OCI-LY3 (cell line): ENCODE results near the gene DLK1.

ENCODE experiments used
- H2AFZ ChIP-seq: fragments of 200-600, 300-600 bp; shearing (Covaris generic); 2 replicates; pipeline ENCODE4 v1.6.0; 2014; ENCODE audit warnings: antibody characterized with exemption, low read depth, low read length
- H3K27ac ChIP-seq: fragments of 200-600, 300-600 bp; sonication (generic); 2 replicates; pipeline ENCODE4 v1.5.1; 2014; ENCODE audit warnings: mild to moderate bottlenecking, low read length, moderate library complexity, mixed read lengths
- H3K27me3 ChIP-seq: fragments of 200-600, 300-600 bp; sonication (generic); 2 replicates; pipeline ENCODE4 v1.6.1; 2014; ENCODE audit warnings: low read depth, low read length, mixed read lengths
- H3K36me3 ChIP-seq: fragments of 200-600, 300-600 bp; sonication (generic); replicated peaks from 2 replicates; pipeline ENCODE3; 2014; ENCODE audit warnings: low read depth, low read length, mixed read lengths
- H3K4me1 ChIP-seq: fragments of 300-600, 200-600 bp; sonication (generic); 2 replicates; pipeline ENCODE4 v1.6.1; 2014; ENCODE audit warnings: low read length, mixed read lengths
- H3K4me2 ChIP-seq: fragments of 200-600, 300-600 bp; sonication (generic); 2 replicates; pipeline ENCODE4 v1.6.1; 2014; ENCODE audit warnings: low read length, mixed read lengths
- H3K4me3 ChIP-seq: fragments of 300-600, 200-600 bp; sonication (generic); 2 replicates; pipeline ENCODE4 v1.5.1; 2014; ENCODE audit warnings: antibody characterized with exemption, mild to moderate bottlenecking, low read length, moderate library complexity
- H3K79me2 ChIP-seq: fragments of 300-600, 200-600 bp; shearing (Covaris generic); 2 replicates; pipeline ENCODE4 v1.6.1; 2014; ENCODE audit warnings: mild to moderate bottlenecking, low read length, mixed read lengths
- H3K9ac ChIP-seq: fragments of 300-600, 200-600 bp; shearing (Covaris generic); 2 replicates; pipeline ENCODE4 v1.6.0; 2014; ENCODE audit warnings: mild to moderate bottlenecking, low read length, moderate library complexity
- H3K9me3 ChIP-seq: fragments of 200-600, 300-600 bp; shearing (Covaris generic); 2 replicates; pipeline ENCODE4 v1.6.1; 2014; ENCODE audit warnings: low read length, mixed read lengths; ENCODE audit not compliant: insufficient read depth
- H4K20me1 ChIP-seq: fragments of 200-600, 300-600 bp; sonication (generic); 2 replicates; pipeline ENCODE4 v1.6.1; 2016; ENCODE audit warnings: low read length, mixed read lengths; ENCODE audit not compliant: insufficient read depth
- EZH2phosphoT487 ChIP-seq: fragments of 200-600 bp; shearing (Covaris generic); IDR thresholded peaks from 2 replicates; pipeline ENCODE4 v1.6.1; 2018; ENCODE audit warnings: antibody characterized with exemption, mixed run types, low read depth
- TF ChIP-seq, protein P1 (sequence below): fragments of 200-600, 300-600 bp; sonication (generic); IDR thresholded peaks from 2 replicates; pipeline ENCODE4 v1.5.1; 2014; ENCODE audit warnings: antibody characterized with exemption, low read length, low read depth

Gene DLK1

DNA sequence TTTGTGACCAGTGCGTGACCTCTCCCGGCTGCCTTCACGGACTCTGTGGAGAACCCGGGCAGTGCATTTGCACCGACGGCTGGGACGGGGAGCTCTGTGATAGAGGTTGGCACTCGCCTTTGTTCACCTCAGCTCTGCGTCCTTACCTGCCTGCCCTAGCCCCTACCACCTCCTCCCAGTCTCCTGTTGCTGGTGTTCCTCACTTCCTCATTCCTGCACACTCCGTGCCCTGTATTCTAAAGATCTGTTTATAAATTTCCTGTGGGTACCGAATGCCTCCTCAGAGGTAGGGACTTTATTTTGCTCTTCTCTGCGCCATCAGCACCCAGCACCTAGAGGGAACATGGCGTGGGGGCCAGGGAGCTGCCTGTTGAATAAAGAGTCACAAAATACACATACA lies 2.3 kb downstream of the DLK1 start:
- no peak for TF ChIP-seq EZH2phosphoT487
- TF ChIP-seq, protein P1, sequence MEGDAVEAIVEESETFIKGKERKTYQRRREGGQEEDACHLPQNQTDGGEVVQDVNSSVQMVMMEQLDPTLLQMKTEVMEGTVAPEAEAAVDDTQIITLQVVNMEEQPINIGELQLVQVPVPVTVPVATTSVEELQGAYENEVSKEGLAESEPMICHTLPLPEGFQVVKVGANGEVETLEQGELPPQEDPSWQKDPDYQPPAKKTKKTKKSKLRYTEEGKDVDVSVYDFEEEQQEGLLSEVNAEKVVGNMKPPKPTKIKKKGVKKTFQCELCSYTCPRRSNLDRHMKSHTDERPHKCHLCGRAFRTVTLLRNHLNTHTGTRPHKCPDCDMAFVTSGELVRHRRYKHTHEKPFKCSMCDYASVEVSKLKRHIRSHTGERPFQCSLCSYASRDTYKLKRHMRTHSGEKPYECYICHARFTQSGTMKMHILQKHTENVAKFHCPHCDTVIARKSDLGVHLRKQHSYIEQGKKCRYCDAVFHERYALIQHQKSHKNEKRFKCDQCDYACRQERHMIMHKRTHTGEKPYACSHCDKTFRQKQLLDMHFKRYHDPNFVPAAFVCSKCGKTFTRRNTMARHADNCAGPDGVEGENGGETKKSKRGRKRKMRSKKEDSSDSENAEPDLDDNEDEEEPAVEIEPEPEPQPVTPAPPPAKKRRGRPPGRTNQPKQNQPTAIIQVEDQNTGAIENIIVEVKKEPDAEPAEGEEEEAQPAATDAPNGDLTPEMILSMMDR, result no peak
- H2AFZ ChIP-seq, result no peak overlapping the region
- H3K79me2 ChIP-seq, result no peaks in the 10 kb centered on the region
- H3K4me3 ChIP-seq, result no peak overlapping the region
- H3K4me2 ChIP-seq, result no peak overlapping the region
- H3K9me3 ChIP-seq, result no peaks in the 10 kb centered on the region
- H3K27me3 ChIP-seq, result no peaks in the 10 kb centered on the region
- H3K9ac ChIP-seq, result no peak overlapping the region
- H3K27ac ChIP-seq, result no peak overlapping the region
- no peaks in the 10 kb centered on the region for H4K20me1 ChIP-seq
- H3K36me3 ChIP-seq, result no peaks in the 10 kb centered on the region
- no peaks in the 10 kb centered on the region for H3K4me1 ChIP-seq

DNA sequence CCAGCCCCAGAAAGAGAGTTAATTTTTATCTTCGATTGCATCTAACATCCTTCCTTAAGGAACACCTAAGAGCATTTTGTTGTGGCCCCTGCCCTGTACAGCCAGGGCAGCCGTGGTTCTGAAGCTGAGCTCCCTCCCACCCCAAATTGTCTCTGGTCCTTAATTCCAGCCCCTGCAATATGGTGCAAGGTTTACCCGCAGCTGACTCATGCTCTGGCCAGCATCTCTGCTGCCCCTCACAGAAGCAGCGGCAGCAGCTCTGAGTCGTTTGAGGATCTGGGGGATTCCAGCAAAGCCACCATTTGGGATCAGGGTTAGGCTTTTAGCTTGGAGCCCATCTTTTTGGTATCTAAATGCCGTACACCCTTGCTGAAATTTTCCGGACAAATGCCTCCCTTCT lies 3.3 kb downstream of the DLK1 start:
- Histone ChIP-seq H4K20me1 (no peaks in the 10 kb centered on the region), H3K79me2 (no peaks in the 10 kb centered on the region), H3K4me2 (no peak overlapping the region), H3K4me3 (no peak overlapping the region), H3K27me3 (no peaks in the 10 kb centered on the region), H3K9me3 (no peaks in the 10 kb centered on the region), H3K4me1 (no peaks in the 10 kb centered on the region), H3K9ac (no peak overlapping the region), H3K36me3 (no peaks in the 10 kb centered on the region), H3K27ac (no peak overlapping the region), H2AFZ (no peak overlapping the region)
- TF ChIP-seq, protein P1, result no peak
- no peak for TF ChIP-seq EZH2phosphoT487

DNA sequence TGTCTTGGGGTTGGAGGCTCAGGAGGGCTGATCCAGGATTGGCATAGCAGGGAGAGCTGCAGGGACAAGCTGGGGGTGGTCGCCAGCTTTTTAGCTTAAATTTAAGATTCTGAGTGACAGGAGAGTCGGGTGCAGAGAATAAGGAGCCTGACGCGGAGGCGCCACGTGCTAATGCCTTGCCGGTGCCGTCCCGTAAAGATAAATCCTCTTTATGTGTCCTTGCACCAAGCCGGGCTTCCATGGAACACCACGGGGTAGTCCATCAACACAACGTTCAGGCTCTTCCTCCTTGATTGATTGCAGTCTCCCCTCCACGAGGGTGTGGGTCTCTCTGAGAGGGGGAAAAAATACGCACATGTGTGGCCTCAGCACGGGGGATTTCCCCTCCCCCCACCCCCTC lies 3.9 kb downstream of the DLK1 start:
- no peak overlapping the region for H2AFZ ChIP-seq
- TF ChIP-seq EZH2phosphoT487, result no peak
- TF ChIP-seq, protein P1, result no peak
- no peak overlapping the region for H3K9ac ChIP-seq

DNA sequence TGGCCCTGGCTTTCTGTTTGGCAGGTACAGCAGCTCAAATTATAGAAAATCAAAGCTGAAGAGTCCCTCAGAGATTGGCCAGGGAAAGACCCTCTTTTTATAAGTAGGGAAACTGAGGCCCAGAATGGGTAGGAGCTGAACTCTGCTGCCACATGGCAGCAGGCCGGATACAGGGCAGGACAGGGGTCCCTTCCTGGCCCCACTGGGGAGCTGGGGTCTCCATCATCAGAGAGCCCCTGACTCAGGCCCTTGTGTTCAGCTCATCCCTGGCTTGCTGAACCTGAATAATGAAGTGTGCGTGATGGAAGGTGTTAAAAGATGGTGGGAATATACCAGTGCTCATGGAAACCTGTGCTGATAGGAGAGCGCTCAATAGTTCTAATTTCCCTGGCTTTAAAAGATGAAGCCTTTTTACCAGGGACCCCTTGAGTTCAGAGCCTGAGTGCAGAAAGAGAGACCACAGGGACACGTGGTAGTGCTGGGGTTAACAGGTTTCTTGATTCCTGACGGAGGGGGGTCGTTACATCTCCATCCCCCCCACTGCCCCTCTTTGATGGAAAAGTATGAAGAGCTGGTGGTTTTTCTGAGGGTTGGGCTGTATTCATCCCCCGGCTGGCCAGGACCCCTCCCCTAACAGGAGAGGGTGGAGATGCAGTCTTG lies 4.4 kb downstream of the DLK1 start:
- no peak overlapping the region for H2AFZ ChIP-seq
- no peak overlapping the region for H3K9ac ChIP-seq
- H3K79me2 ChIP-seq, result no peaks in the 10 kb centered on the region
- H3K27ac ChIP-seq, result no peak overlapping the region
- H3K4me2 ChIP-seq, result no peak overlapping the region
- H3K4me1 ChIP-seq, result no peaks in the 10 kb centered on the region
- H3K9me3 ChIP-seq, result no peaks in the 10 kb centered on the region
- no peaks in the 10 kb centered on the region for H3K27me3 ChIP-seq
- TF ChIP-seq, protein P1, result no peak
- no peak for TF ChIP-seq EZH2phosphoT487
- no peaks in the 10 kb centered on the region for H3K36me3 ChIP-seq
- H4K20me1 ChIP-seq, result no peaks in the 10 kb centered on the region
- no peak overlapping the region for H3K4me3 ChIP-seq

More for the DNA sequence above, 3.9 kb downstream of the DLK1 start:
- no peak overlapping the region for H3K4me2 ChIP-seq
- no peaks in the 10 kb centered on the region for H3K79me2 ChIP-seq
- no peaks in the 10 kb centered on the region for H3K36me3 ChIP-seq
- H4K20me1 ChIP-seq, result no peaks in the 10 kb centered on the region
- H3K9me3 ChIP-seq, result no peaks in the 10 kb centered on the region
- no peak overlapping the region for H3K27ac ChIP-seq
- H3K4me3 ChIP-seq, result no peak overlapping the region
- H3K27me3 ChIP-seq, result no peaks in the 10 kb centered on the region
- H3K4me1 ChIP-seq, result no peaks in the 10 kb centered on the region
